Fibroblast of skin of back (primary cell): ENCODE measurements around the gene LHFPL2. TPM values are rescaled to one million over a fixed set of nuclear protein-coding genes. Genes with fewer than 3 reads are reported as not detected.
"Not testable (repeated sequence)": the region's sequence is repeated elsewhere in the genome, so short reads cannot be mapped to it uniquely, and the experiment has no call there.

Experiments
- DNase-seq: peaks from one replicate; pipeline ENCODE4 v3.0.0-alpha.2; 2013
- polyA plus RNA-seq, 2 experiments: library from polyadenylated mRNA; unstranded; fragments of 120-200 nt; gene quantifications; one replicate each; pipeline ENCODE4 v1.2.1, GENCODE V29; 2013; ENCODE audit not compliant: insufficient read length in 2 of 2

The LHFPL2 gene
- 47.2 TPM for polyA plus RNA-seq (2013, experiment 1 of 2; ENCODE audit: insufficient read length)
- 34.3 TPM for polyA plus RNA-seq (2013, experiment 2 of 2; ENCODE audit: insufficient read length)

- peak; percentile 78 for DNase-seq
Observed at GRCh38 chr5:78648359-78649210, at the start of gene LHFPL2. Gene LHFPL2, minus strand, starts transcription at chr5:78648772. Its CDS starts 138,559 bp downstream, at chr5:78510213.

- no peak for DNase-seq
Observed at GRCh38 chr5:78696637-78697036, 48.1 kb upstream of the LHFPL2 start.

DNA sequence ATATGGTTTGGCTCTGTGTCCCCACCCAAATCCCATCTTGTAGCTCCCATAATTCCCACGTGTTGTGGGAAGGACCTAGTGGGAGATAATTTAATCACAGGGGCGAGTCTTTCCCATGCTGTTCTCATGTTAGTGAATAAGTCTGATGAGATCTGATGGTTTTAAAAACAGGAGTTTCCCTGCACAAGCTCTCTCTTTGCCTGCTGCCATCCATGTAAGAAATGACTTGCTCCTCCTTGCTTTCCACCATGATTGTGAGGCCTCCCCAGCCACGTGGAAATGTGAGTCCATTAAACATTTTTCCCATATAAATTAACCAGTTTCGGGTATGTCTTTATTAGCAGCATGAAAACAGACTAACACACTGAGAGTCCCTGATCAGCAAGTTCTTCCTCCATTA lies 47.5 kb upstream of the LHFPL2 start:
- DNase-seq, result not testable (repeated sequence)

DNA sequence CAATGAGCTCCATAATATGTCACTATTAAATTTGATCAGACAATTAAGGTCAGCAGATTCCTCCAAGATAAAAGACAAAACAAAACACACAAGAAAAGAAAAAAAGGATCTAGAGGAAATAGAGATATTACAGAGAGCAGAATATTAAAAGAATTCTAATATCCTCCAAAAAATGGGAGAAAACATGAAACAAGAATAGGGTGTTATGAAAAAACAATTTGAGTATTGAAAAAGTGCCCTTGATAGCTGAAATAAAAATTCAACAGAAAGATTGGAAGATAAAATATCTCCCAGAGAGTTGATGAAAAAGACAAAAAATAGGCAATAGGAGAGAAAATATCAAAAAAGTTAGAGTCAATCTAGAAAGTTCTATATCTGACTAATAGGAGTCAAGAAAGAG lies 44.8 kb upstream of the LHFPL2 start:
- DNase-seq, result no peak

- DNase-seq, result peak; percentile 24
Observed at GRCh38 chr5:78691084-78691960, 42.8 kb upstream of the LHFPL2 start.

DNA sequence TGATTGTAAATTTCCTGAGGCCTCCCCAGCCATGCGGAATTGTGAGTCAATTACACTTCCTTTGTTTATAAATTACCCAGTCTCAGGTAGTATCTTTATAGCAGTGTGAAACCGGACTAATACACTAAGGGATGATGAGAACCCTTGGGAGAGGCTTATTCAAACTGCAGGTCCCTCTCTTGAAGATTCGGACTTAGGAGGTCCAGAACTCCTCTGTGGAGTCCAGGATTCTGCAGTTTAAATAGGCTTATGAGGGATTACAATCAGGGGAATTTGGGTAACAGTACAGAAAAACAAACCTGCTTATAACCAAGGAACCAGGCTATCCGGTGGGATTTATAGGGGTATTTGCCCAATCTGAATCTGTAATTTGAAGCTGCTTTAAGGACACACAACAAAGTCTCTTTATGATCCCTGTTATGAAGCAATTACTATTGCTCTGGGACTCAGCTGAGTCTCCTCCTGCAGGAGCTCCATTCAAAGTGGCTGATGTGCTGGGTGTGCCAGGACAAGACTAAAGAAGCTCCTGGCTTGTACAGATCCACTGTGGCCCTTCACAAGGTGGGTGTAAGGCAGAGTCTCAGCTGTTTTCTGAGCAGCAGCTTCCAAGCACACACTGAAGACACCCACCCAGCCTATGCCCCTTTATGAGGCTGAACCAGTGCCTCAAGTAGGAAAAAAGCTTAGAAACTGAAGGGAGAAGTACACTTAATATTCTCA lies 41.8 kb upstream of the LHFPL2 start:
- DNase-seq, result no peak

DNA sequence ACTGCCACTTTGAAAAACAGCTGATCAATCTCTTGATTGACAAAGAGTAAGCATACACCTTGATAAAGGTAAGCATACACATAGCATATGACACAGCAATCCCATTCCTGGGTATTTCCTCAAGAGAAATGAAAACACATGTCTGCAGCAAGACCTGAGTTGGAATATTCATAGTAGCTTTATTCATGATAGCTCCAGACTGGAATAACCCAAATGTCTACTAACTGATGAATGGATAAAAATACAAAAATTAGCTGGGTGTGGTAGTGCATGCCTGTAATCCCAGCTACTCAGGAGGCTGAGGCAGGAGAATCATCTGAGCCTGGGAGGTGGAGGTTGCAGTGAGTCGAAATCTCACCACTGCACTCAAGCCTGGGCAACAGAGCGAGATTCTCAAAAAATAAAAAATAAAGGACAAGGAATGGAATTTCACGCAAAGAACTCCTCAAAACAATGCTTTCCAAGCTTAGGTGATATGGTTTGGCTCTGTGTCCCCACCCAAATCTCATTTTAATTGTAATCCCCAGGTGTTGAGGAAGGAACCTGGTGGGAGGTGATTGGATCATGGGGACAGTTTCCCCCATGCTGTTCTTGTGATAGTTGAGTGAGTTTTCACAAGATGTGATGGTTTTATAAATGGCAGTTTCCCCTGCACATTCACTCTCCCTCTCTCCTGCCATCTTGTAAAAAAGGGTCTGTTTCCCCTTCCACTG lies 41.1 kb upstream of the LHFPL2 start:
- no peak for DNase-seq

DNA sequence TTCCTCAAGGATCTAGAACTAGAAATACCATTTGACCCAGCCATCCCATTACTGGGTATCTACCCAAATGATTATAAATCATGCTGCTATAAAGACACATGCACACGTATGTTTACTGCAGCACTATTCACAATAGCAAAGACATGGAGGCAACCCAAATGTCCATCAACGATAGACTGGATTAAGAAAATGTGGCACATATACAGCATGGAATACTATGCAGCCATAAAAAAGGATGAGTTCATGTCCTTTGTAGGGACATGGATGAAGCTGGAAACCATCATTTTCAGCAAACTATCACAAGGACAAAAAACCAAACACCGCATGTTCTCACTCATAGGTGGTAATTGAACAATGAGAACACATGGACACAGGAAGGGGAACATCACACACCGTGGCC lies 38.9 kb upstream of the LHFPL2 start:
- DNase-seq, result not testable (repeated sequence)

- DNase-seq, result not testable (repeated sequence)
Observed at GRCh38 chr5:78683905-78684304, 35.3 kb upstream of the LHFPL2 start.

DNA sequence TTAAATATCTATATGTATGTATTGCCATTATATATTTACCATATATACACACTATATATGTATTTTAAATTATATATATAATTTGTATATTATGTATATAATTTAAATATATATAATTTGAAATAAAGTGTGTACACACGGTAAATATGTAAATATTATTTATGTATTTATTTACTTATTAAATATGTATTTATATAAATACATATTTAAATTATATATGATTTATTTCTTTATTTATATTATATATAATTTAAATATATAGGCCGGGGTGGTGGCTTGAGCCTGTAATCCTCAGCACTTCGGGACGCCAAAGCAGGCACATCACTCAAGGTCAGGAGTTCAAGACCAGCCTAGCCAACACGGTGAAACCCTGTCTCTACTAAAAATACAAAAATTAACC lies 31.3 kb upstream of the LHFPL2 start:
- no peak for DNase-seq

DNA sequence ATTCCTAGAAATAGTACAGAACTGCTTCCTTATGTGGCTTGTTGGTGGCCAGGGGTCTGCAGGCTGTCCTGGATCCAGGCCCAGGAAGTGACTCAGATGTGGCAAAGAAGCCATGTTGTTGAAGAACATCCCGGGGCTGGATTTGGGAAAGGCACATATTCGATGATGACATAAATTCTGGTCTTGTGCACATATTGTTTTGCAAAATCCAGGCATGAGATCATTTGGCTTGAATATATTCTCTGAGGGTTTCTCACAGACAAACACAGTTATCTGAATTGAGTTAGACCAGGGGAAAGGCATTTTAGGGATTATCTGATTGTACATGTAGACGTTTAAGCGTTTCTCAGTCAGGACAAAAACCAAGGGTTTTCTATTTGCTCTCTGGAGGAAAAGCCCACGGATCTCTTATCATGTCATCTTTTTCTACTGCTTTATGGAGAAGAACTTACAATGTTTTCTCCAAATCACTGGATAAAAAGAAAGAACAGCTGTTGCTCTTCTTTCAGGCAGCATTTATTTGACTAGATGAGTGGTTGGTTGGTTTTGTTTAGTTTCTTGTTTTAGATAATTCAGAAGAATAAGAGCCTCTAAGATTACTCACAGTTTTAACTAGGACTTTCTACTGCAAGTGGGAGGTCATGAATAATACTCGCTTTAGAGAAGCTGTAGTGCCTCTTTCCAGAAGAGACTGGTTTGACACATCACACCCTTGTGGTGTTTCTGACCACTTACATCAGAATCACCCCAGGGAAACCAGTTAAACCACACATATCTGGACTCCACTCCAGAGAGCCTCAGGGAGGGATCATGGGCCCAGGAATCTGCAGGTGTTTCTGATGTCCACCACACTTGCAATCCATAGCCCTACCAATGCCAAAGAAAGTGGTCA lies 29.5 kb upstream of the LHFPL2 start:
- peak; percentile 99 for DNase-seq

DNA sequence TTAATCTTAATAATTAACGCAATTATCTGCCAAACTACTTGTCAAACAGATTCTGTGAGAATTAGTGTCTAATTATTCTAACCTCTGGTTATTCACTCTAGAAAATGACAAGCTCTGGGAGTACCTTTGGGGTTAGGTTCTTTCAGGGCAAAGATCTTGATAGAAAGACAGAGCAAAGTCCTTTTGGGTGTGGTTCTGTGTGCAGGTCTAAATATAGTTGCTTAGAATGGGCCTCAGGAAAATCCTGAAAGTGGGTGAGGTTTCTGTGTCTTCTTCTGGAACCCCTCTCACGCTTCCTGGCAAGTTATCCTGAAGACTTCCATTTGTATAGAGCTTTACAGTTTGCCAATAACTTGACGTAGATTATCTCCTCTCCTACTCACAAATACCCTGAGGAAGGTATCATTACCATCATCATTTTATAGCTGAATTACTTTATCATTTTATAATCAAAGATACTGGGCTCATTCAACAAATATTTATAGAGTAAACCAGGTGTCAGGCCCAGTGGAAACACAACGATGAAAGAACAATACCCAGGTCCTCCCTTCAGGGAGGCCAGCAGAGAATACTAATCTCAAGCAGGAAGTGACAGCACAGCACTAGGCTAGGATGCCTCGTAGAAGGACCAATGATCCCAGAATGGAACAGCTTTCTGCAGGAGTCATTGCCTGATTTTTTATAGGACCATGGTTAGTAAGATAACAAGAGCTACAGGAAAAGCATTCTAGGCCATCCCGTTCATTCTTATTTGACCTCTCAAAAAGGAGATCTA lies 27.6 kb upstream of the LHFPL2 start:
- no peak for DNase-seq

GRCh38 chr5:78673827-78674226 lies 25.3 kb upstream of the LHFPL2 start:
- DNase-seq, result not testable (repeated sequence)

DNA sequence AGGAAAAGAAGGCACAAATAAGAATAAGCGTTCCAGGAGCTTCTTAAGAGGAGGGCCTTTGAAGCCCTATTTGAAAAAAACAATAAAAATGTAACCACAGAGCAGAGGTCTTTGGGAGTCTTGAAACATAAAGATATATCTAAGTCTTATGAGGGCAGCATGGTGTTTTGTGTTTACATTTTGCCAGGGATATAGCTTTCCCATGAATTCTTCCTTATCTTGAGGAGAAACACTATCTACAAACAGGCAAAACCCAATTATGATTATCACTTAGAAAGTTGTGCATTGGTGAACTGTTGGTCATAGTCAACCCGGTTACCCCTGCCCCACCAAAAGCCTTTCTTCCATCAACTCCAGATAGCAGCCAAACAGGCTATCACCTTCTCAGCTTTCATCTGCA lies 23.6 kb upstream of the LHFPL2 start:
- DNase-seq, result no peak

DNA sequence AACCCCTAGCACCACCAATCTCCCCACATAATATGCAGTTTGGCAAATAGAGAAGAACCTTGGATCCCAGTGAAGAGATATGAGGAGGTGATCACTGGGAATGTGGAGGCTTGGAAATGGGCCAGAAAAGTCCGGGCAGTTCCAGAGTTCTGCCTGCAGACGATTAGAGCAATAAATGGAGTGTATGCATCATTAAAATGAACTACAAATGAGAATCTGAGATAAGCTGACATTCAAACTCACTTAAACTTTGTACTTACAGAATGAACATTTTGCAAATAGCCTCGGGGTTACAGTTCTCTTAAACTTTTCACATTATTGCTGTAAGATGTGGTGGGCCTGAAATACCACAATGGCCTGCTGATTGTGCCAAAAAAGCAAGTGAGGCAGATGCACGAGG lies 23.0 kb upstream of the LHFPL2 start:
- no peak for DNase-seq

DNA sequence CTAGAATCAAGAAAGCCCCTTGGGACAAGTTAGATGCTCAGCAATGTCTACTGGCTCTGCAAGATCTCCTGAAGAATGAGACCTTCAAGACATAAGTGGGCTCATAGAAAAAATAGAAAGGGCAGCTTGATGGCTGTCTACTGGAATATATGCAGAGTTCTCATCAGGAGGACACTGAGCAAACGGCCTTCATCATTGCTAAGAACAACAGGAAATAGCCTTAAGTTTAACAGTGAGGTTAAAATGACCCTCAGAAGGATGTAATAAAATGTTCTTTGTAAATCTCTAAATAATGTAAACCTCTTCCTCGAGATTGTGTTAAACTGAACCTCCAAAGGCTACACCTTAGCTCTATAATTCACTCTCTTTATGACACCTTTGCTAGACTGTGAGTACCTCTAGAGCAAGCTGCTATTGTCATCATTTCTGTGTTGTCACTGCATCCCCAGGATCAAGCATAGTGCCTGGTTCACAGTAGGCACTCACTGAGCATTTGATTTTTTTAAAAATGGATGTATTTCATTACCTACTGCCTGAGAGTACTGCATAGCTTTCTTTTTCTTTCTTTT lies 22.2 kb upstream of the LHFPL2 start:
- no peak for DNase-seq

- no peak for DNase-seq
Observed at GRCh38 chr5:78669331-78669730, 20.8 kb upstream of the LHFPL2 start.

GRCh38 chr5:78667461-78668103 lies 19.0 kb upstream of the LHFPL2 start:
- DNase-seq, result no peak

DNA sequence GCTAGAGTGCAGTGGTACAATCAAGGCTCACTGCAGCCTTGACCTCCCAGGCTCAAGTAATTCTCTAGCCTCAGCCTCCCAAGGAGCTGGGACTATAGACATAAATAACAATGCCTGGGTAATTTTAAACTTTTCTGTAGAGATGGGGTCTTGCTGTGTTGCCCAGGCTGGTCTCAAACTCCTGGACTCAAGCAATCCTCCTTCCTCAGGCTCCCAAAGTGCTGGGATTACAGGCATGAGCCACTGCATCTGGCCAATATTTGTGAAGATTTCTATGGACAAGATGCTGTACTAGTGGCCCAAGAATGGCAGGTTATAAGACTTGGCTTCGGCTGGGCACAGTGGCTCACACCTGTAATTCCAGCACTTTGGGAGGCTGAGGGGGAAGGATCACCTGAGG lies 18.4 kb upstream of the LHFPL2 start:
- not testable (repeated sequence) for DNase-seq
